Measurements from ENCODE around the gene TEKT5. TPM values are rescaled to one million over a fixed set of nuclear protein-coding genes. Genes with fewer than 3 reads are reported as not detected.

TEKT5 gene
- total and polyA plus RNA-seq, 2 donors (not counting 1 experiment from before 2014, with no cell fraction given), result 0.06 TPM; not detected in 1

GRCh38 chr16:10740000-10740844, 45.5 kb upstream of the TEKT5 start:
- H3K36me3 ChIP-seq (ENCODE audit: control insufficient read depth, insufficient read depth, low read length), result no peaks in the 10 kb centered on the region
- no peaks in the 10 kb centered on the region for H4K20me1 ChIP-seq (ENCODE audit: control insufficient read depth, extremely low read depth, insufficient read depth, low read length)
- H3K79me2 ChIP-seq (ENCODE audit: control insufficient read depth, insufficient read depth, low read length), result no peaks in the 10 kb centered on the region
- no peak overlapping the region for H3K27ac ChIP-seq (ENCODE audit: insufficient read depth, low read length)
- H3K9me3 ChIP-seq (ENCODE audit: control insufficient read depth, insufficient read depth, low read depth, low read length), result no peaks in the 10 kb centered on the region
- H3K9ac ChIP-seq (ENCODE audit: insufficient read depth, low read length), result no peak overlapping the region
- TF ChIP-seq EZH2 (IDR thresholded peaks at IDR 0.05; ENCODE audit: low read length, missing control alignments), result no peak
- TF ChIP-seq CTCF (conservative IDR thresholded peaks at IDR 0.05 in 1 of 2, IDR thresholded peaks at IDR 0.05 in 1 of 2; ENCODE audit: low read depth in 1 of 2, low read length in 2 of 2), result no peak
- no peak overlapping the region for H2AFZ ChIP-seq (ENCODE audit: low read length)
- no peak overlapping the region for H3K4me3 ChIP-seq (replicated peaks in 1 of 4; ENCODE audit: control extremely low read depth in 1 of 4, insufficient read depth in 1 of 4, low read depth in 3 of 4, low read length in 4 of 4)
- DNase-seq (ENCODE audit: low read depth in 2 of 2), result no peak
- H3K27me3 ChIP-seq (ENCODE audit: control insufficient read depth, insufficient read depth, low read length), result no peaks in the 10 kb centered on the region
- H3K4me2 ChIP-seq (ENCODE audit: extremely low read depth, insufficient read depth, low read length), result no peak overlapping the region
- H3K4me1 ChIP-seq (ENCODE audit: control insufficient read depth, extremely low read depth, insufficient read depth, low read length), result peaks cover 9% of the 10 kb centered on the region

GRCh38 chr16:10738231-10739077, 43.7 kb upstream of the TEKT5 start:
- Histone ChIP-seq H3K79me2 (ENCODE audit: control insufficient read depth, insufficient read depth, low read length) (no peaks in the 10 kb centered on the region), H3K4me3 (replicated peaks in 1 of 4; ENCODE audit: control extremely low read depth in 1 of 4, insufficient read depth in 1 of 4, low read depth in 3 of 4, low read length in 4 of 4) (no peak overlapping the region), H3K36me3 (ENCODE audit: control insufficient read depth, insufficient read depth, low read length) (no peaks in the 10 kb centered on the region), H3K9ac (ENCODE audit: insufficient read depth, low read length) (no peak overlapping the region), H3K4me2 (ENCODE audit: extremely low read depth, insufficient read depth, low read length) (no peak overlapping the region), H2AFZ (ENCODE audit: low read length) (no peak overlapping the region), H3K27ac (ENCODE audit: insufficient read depth, low read length) (peak overlapping the region; percentile 32), H3K4me1 (ENCODE audit: control insufficient read depth, extremely low read depth, insufficient read depth, low read length) (peaks cover 9% of the 10 kb centered on the region), H3K27me3 (ENCODE audit: control insufficient read depth, insufficient read depth, low read length) (no peaks in the 10 kb centered on the region), H3K9me3 (ENCODE audit: control insufficient read depth, insufficient read depth, low read depth, low read length) (no peaks in the 10 kb centered on the region), H4K20me1 (ENCODE audit: control insufficient read depth, extremely low read depth, insufficient read depth, low read length) (no peaks in the 10 kb centered on the region)
- TF ChIP-seq EZH2 (IDR thresholded peaks at IDR 0.05; ENCODE audit: low read length, missing control alignments), result no peak
- no peak for TF ChIP-seq CTCF (conservative IDR thresholded peaks at IDR 0.05 in 1 of 2, IDR thresholded peaks at IDR 0.05 in 1 of 2; ENCODE audit: low read depth in 1 of 2, low read length in 2 of 2)
- DNase-seq (ENCODE audit: low read depth in 2 of 2), result peak; percentile 73 to 86

- Histone ChIP-seq H3K4me3 (replicated peaks in 1 of 4; ENCODE audit: control extremely low read depth in 1 of 4, insufficient read depth in 1 of 4, low read depth in 3 of 4, low read length in 4 of 4) (no peak overlapping the region), H3K4me2 (ENCODE audit: extremely low read depth, insufficient read depth, low read length) (no peak overlapping the region), H3K9ac (ENCODE audit: insufficient read depth, low read length) (no peak overlapping the region), H2AFZ (ENCODE audit: low read length) (no peak overlapping the region), H3K4me1 (ENCODE audit: control insufficient read depth, extremely low read depth, insufficient read depth, low read length) (peaks cover 6% of the 10 kb centered on the region), H4K20me1 (ENCODE audit: control insufficient read depth, extremely low read depth, insufficient read depth, low read length) (no peaks in the 10 kb centered on the region), H3K36me3 (ENCODE audit: control insufficient read depth, insufficient read depth, low read length) (no peaks in the 10 kb centered on the region), H3K9me3 (ENCODE audit: control insufficient read depth, insufficient read depth, low read depth, low read length) (no peaks in the 10 kb centered on the region), H3K27ac (ENCODE audit: insufficient read depth, low read length) (peak overlapping the region; percentile 10), H3K79me2 (ENCODE audit: control insufficient read depth, insufficient read depth, low read length) (no peaks in the 10 kb centered on the region), H3K27me3 (ENCODE audit: control insufficient read depth, insufficient read depth, low read length) (no peaks in the 10 kb centered on the region)
- DNase-seq (ENCODE audit: low read depth in 2 of 2), result peak; percentile 37 to 72
- TF ChIP-seq EZH2 (IDR thresholded peaks at IDR 0.05; ENCODE audit: low read length, missing control alignments) (no peak), CTCF (conservative IDR thresholded peaks at IDR 0.05 in 1 of 2, IDR thresholded peaks at IDR 0.05 in 1 of 2; ENCODE audit: low read depth in 1 of 2, low read length in 2 of 2) (peak; percentile 94 to 96)
Measured at GRCh38 chr16:10737068-10737625, 42.4 kb upstream of the TEKT5 start.

Data from fibroblast of lung (primary cell).